SK-N-MC (cell line): ENCODE data around the gene SPATA20.
A peak's percentile ranks its signal among the peaks of the same experiment; 100 is the strongest.

Experiments used
- DNase-seq: peaks from one replicate; pipeline ENCODE4 v3.0.0-alpha.2; 2011; ENCODE audit warnings: low read depth, low spot score
- H3K27ac ChIP-seq: fragments of 200-600 bp; sonication (generic); 2 replicates; pipeline ENCODE4 v1.5.1; 2016; ENCODE audit warnings: mixed run types
- H3K36me3 ChIP-seq: fragments of 200-600 bp; sonication (generic); 2 replicates; pipeline ENCODE4 v1.6.1; 2017; ENCODE audit warnings: antibody characterized with exemption, low read length, mixed read lengths; ENCODE audit not compliant: insufficient read depth
- H3K4me3 ChIP-seq: fragments of 200-600 bp; sonication (generic); 2 replicates; pipeline ENCODE4 v1.5.1; 2016
- H3K9ac ChIP-seq: fragments of 200-600 bp; sonication (generic); 2 replicates; pipeline ENCODE4 v1.8.0; 2017; ENCODE audit warnings: mixed run types, mixed read lengths; ENCODE audit not compliant: insufficient read length
- H3K9me3 ChIP-seq: fragments of 200-600 bp; sonication (generic); 2 replicates; pipeline ENCODE4 v1.6.1; 2017; ENCODE audit warnings: low read depth, mild to moderate bottlenecking, antibody characterized with exemption, low read length, moderate library complexity, mixed read lengths
- EZH2 ChIP-seq: fragments of 200-600 bp; sonication (generic); IDR thresholded peaks from one replicate; pipeline ENCODE4 v1.6.1; 2017; ENCODE audit warnings: antibody characterized with exemption
- FOXP2 ChIP-seq: optimal IDR thresholded peaks from 2 replicates; pipeline ENCODE3; 2011; ENCODE audit warnings: mild to moderate bottlenecking, moderate library complexity; ENCODE audit not compliant: insufficient read depth; ENCODE audit errors: extremely low read length, control extremely low read depth
- POLR2AphosphoS5 ChIP-seq: IDR thresholded peaks from 2 replicates; pipeline ENCODE4 v1.6.1; 2012; ENCODE audit warnings: mild to moderate bottlenecking, low read depth, low read length, borderline replicate concordance

Gene SPATA20

DNA sequence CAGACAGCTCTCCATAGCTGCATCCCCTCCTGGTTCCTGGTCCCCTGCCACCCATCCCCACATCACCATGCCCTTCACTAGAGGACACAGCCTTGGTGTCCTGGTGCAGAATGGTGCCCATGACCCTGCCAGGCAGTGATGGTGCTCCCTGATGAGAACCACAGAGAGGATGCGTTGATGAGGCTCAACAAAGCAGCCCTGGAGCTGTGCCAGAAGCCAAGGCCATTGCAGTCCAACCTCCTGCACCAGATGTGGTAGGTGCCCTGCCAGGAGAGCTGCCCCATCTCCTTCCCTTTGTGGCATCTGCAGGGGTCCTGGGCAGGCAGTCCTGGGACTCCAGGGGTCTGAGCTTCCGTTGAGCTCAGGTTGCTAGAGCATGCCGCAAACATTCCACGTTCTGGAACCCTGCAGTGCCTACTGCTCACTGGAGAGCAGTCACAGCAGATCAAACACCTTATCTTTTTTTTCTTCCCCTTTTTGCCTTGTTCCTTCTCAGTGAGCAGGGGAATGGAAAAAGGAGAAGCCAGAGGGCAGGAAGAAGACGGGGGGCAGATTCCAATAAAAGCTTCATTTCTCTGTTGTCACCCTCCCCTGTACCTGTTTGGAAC, 19.7 kb upstream of the SPATA20 start:
- H3K27ac ChIP-seq, result no peak overlapping the region
- H3K9me3 ChIP-seq, result no peaks in the 10 kb centered on the region
- no peak for DNase-seq
- H3K4me3 ChIP-seq, result no peak overlapping the region
- H3K9ac ChIP-seq, result no peak overlapping the region
- H3K36me3 ChIP-seq, result no peaks in the 10 kb centered on the region
- TF ChIP-seq EZH2 (no peak), FOXP2 (no peak), POLR2AphosphoS5 (no peak)

DNA sequence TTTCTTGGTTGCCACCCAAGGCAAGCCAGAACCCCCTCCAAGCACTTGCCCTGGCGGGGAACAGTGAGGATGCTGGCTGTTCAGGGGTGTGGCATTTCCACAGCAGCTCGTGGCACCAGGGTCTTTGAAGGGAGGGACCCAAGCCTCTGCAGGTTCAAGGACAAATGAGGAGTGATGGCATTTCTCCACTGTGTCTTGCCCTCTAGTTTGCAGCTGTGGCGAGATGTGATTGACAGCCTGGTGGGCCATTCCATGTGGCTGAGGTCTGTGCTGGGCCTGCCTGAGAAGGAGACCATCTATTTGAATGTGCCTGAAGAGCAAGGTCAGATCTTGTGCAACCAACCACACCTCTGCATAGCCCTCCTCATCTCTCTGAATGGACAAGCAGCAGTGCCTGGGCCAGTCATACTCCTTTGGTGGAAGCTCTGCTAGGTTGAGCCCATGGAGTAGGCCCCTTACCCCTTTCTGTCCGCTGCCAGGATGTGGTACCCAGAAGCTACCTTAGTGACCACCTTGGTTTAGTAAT, 19.0 kb upstream of the SPATA20 start:
- no peaks in the 10 kb centered on the region for H3K9me3 ChIP-seq
- H3K9ac ChIP-seq, result no peak overlapping the region
- no peak overlapping the region for H3K27ac ChIP-seq
- no peak overlapping the region for H3K4me3 ChIP-seq
- H3K36me3 ChIP-seq, result no peaks in the 10 kb centered on the region
- TF ChIP-seq EZH2, result no peak
- DNase-seq, result no peak

GRCh38 chr17:50529849-50530248, 17.1 kb upstream of the SPATA20 start:
- TF ChIP-seq EZH2, result no peak
- TF ChIP-seq FOXP2, result no peak
- TF ChIP-seq POLR2AphosphoS5, result no peak
- no peak for DNase-seq

GRCh38 chr17:50531428-50532025, 15.4 kb upstream of the SPATA20 start:
- H3K4me3 ChIP-seq, result no peak overlapping the region
- no peak for TF ChIP-seq FOXP2
- no peak for TF ChIP-seq POLR2AphosphoS5
- TF ChIP-seq EZH2, result no peak
- H3K36me3 ChIP-seq, result no peaks in the 10 kb centered on the region
- H3K27ac ChIP-seq, result no peak overlapping the region
- H3K9ac ChIP-seq, result no peak overlapping the region
- H3K9me3 ChIP-seq, result no peaks in the 10 kb centered on the region
- no peak for DNase-seq

More at GRCh38 chr17:50529849-50530248, 17.1 kb upstream of the SPATA20 start:
- H3K27ac ChIP-seq, result no peak overlapping the region
- no peaks in the 10 kb centered on the region for H3K9me3 ChIP-seq
- H3K9ac ChIP-seq, result no peak overlapping the region
- no peak overlapping the region for H3K4me3 ChIP-seq
- no peaks in the 10 kb centered on the region for H3K36me3 ChIP-seq

DNA sequence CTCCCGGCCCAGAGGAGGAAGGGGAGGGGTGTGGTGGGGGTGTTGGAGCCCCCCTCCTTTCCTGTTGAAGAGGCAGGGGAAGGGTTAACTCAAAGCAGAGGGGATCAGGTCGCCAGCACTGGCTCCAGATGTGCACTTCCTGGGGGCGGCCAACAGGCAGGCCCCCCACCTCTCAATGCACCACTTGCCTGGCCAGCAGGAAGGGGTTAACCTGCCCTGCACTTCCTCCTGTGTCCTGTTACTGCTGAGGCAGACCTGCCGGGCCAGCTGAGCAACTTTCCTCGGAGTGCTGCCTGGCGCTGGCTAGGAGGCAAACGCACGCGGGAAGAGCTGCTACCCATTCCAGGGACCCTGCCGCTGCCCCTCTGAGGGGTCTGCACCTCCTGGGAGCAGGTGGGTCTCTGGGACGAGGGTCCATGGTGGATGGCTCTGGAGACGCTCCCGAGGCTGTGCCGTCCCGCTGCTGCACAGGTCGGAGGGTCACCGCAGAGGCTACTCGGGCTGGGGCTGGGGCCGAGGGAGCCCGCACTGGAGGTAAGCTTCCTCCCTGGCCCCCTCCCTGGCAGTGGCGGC, 14.4 kb upstream of the SPATA20 start, which contains the start of gene EPN3:
TSS of gene EPN3 (plus strand) at position 284 of the 573 bp plus-strand sequence. CDS start 3,822 bp downstream, outside the sequence.
- TF ChIP-seq FOXP2, result no peak
- Histone ChIP-seq H3K36me3 (no peaks in the 10 kb centered on the region), H3K9ac (no peak within 1 kb of the TSS), H3K4me3 (peak within 1 kb of the TSS; percentile 48; the same call in 1 of the 2 replicates), H3K9me3 (no peaks in the 10 kb centered on the region), H3K27ac (no peak within 1 kb of the TSS)
- DNase-seq, result no peak

GRCh38 chr17:50533185-50533584, 13.8 kb upstream of the SPATA20 start:
- Histone ChIP-seq H3K9ac (no peak overlapping the region), H3K9me3 (no peaks in the 10 kb centered on the region), H3K4me3 (no peak overlapping the region), H3K27ac (no peak overlapping the region), H3K36me3 (no peaks in the 10 kb centered on the region)
- TF ChIP-seq FOXP2 (no peak), POLR2AphosphoS5 (no peak), EZH2 (no peak)
- DNase-seq, result no peak

DNA sequence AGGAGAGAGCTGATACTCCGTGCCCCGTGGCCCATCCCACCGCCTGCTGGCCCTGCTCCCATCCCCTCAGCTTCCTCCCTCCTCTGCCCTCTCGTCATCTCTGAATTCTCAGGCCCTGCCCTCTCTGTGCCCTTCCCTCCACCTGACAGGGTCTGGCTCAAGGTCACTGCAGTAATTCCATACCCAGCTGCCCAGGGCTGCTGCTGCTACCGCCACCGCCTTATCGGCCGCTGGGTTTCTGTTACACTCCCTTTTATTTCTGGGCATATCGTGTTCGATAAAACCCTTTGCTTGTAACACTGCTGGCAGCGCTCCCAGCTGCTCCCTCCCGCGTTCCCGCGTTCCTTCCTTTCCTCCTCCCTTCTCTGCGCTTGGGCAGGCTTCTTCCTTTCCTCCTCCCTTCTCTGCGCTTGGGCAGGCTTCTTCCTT, 13.2 kb upstream of the SPATA20 start:
- H3K9me3 ChIP-seq, result no peaks in the 10 kb centered on the region
- no peak for DNase-seq
- H3K27ac ChIP-seq, result no peak overlapping the region
- no peaks in the 10 kb centered on the region for H3K36me3 ChIP-seq
- no peak overlapping the region for H3K9ac ChIP-seq
- no peak for TF ChIP-seq FOXP2
- no peak for TF ChIP-seq POLR2AphosphoS5
- no peak for TF ChIP-seq EZH2
- H3K4me3 ChIP-seq, result peak overlapping the region; percentile 48

DNA sequence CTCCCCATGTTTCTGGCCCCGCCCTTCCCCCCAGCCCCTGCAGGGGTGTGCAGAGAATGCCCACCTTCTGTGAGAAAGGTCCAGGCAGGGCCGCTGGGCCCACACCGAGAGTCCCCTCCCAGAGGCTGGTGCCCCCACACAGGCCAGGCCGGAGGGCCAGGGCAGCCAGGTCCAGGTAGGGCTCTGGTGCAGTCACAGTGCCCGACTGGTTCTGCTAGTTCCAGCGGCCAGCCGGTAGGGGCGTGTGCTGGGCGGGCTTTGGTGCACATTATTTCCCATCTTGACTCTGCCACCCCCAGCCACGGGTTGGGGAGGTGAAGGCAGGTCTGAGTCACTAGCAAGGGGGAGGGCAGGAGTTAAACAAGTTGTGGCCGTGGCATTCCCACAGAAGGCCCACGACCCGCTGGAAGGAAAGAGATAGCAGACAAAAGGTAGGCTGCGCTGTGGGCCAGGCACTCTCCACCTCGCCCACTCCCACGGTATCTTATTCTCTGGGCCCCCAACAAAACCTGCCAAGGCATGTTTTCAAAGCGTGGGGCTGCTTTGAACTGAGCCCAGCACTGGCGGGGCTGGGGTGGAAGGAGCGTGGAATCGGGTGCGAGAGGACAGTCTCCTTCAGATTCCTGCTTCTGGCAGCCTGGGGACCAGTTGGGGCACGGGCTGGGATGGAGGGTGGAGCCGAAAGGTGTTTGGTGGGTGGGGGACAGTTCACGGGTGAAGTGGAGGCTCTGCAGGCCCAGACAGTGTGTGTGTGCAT, 12.6 kb upstream of the SPATA20 start:
- no peaks in the 10 kb centered on the region for H3K9me3 ChIP-seq
- no peak for DNase-seq
- H3K9ac ChIP-seq, result no peak overlapping the region
- H3K36me3 ChIP-seq, result no peaks in the 10 kb centered on the region
- H3K27ac ChIP-seq, result no peak overlapping the region
- TF ChIP-seq POLR2AphosphoS5 (no peak), FOXP2 (no peak), EZH2 (no peak)
- no peak overlapping the region for H3K4me3 ChIP-seq
